ENCODE data around the gene DHX9.
A peak's percentile ranks its signal among the peaks of the same experiment; 100 is the strongest.

The DHX9 gene

DNA sequence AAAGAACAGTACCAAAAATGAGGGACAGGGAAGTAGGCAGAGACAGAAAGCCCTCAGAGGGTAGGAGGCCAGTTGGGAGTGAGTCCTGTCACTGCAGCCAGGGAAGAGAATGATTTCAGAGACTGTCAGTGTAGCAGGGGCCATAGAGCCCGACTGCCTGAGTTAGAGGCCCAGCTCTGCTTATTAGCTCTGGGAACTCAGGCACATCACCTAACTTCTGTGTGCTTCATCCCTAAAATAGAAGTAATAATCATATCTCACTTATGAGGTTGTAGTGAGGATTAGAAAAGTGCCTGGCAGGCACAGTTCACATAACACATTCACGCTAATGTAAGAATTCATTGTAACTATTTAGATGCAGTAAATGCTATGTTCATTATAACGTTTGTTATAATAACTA lies 31.2 kb upstream of the DHX9 start:
- Histone ChIP-seq H3K36me3 (ENCODE audit: control insufficient read depth in 1 of 2, insufficient read depth in 2 of 2, low read length in 2 of 2) (no peaks in the 10 kb centered on the region), H2BK12ac (ENCODE audit: low read length) (no peak overlapping the region), H3K79me1 (ENCODE audit: low read length) (no peaks in the 10 kb centered on the region), H3K4me1 (ENCODE audit: control insufficient read depth in 1 of 2, insufficient read depth in 2 of 2, low read length in 2 of 2) (no peaks in the 10 kb centered on the region), H2BK120ac (ENCODE audit: insufficient read depth, low read length, poor library complexity) (no peak overlapping the region), H3K4ac (ENCODE audit: low read depth, low read length) (no peak overlapping the region), H3K18ac (ENCODE audit: low read length) (no peak overlapping the region), H3K79me2 (ENCODE audit: control insufficient read depth, insufficient read depth, low read length, poor library complexity) (no peaks in the 10 kb centered on the region), H3K4me3 (ENCODE audit: low read depth, low read length) (no peak overlapping the region), H3K9me3 (ENCODE audit: insufficient read depth, low read depth, low read length) (no peaks in the 10 kb centered on the region), H2AFZ (ENCODE audit: insufficient read depth, low read length, poor library complexity) (no peak overlapping the region), H3K9ac (ENCODE audit: low read length) (no peak overlapping the region), H4K12ac (ENCODE audit: low read depth, low read length) (no peak overlapping the region), H2AK5ac (ENCODE audit: low read length) (no peak overlapping the region), H3K27me3 (ENCODE audit: insufficient read depth, low read length) (no peaks in the 10 kb centered on the region), H4K91ac (ENCODE audit: low read depth, low read length) (no peak overlapping the region), H3K14ac (ENCODE audit: low read length) (no peak overlapping the region), H3K27ac (ENCODE audit: low read depth, low read length) (no peak overlapping the region), H2BK5ac (ENCODE audit: low read depth, low read length, poor library complexity) (no peak overlapping the region), H4K8ac (ENCODE audit: low read depth, low read length) (no peak overlapping the region), H3K23ac (ENCODE audit: low read length) (no peak overlapping the region), H3K4me2 (ENCODE audit: low read length) (no peak overlapping the region)
- DNase-seq: no peak
- no CpG with 5 or more reads among the region's 3 CpGs for WGBS (ENCODE audit: extremely low coverage, insufficient coverage, insufficient read length)

DNA sequence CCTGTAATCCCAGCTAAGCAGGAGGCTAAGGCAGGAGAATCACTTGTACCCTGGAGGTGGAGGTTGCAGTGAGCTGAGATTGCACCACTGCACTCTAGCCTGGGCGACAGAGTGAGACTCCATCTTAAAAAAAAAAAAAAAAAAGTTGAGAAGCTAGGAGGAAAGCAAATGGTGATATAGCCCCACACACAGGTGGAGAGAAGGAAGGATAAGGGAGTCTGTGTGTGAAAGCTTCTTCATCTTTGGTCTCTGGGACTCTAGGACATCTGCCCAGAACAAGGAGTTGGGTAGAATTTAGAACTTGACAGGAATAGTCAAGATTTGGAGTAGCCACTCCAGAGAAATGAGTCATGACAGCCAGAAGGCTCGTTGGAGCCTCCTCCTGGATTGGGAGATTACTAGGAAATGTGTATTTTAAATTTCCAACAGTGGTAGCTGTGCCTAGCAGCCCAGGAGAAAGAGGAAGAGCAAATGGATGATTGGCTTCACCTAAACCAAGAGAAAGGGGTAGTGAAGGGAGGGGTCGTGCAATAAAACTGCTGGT lies 29.7 kb upstream of the DHX9 start:
- peak in 1 of 2 donors; percentile 39 for DNase-seq
- Histone ChIP-seq H2BK120ac (ENCODE audit: insufficient read depth, low read length, poor library complexity) (no peak overlapping the region), H3K23ac (ENCODE audit: low read length) (no peak overlapping the region), H3K27ac (ENCODE audit: low read depth, low read length) (no peak overlapping the region), H3K4me2 (ENCODE audit: low read length) (no peak overlapping the region), H3K18ac (ENCODE audit: low read length) (no peak overlapping the region), H3K4me1 (ENCODE audit: control insufficient read depth in 1 of 2, insufficient read depth in 2 of 2, low read length in 2 of 2) (no peaks in the 10 kb centered on the region), H3K79me2 (ENCODE audit: control insufficient read depth, insufficient read depth, low read length, poor library complexity) (no peaks in the 10 kb centered on the region), H3K14ac (ENCODE audit: low read length) (no peak overlapping the region), H4K91ac (ENCODE audit: low read depth, low read length) (no peak overlapping the region), H3K4me3 (ENCODE audit: low read depth, low read length) (no peak overlapping the region), H3K79me1 (ENCODE audit: low read length) (no peaks in the 10 kb centered on the region), H4K12ac (ENCODE audit: low read depth, low read length) (no peak overlapping the region), H2AK5ac (ENCODE audit: low read length) (no peak overlapping the region), H3K9me3 (ENCODE audit: insufficient read depth, low read depth, low read length) (no peaks in the 10 kb centered on the region), H3K4ac (ENCODE audit: low read depth, low read length) (no peak overlapping the region), H2BK12ac (ENCODE audit: low read length) (no peak overlapping the region), H3K27me3 (ENCODE audit: insufficient read depth, low read length) (no peaks in the 10 kb centered on the region), H2BK5ac (ENCODE audit: low read depth, low read length, poor library complexity) (no peak overlapping the region), H4K8ac (ENCODE audit: low read depth, low read length) (no peak overlapping the region), H3K9ac (ENCODE audit: low read length) (no peak overlapping the region), H3K36me3 (ENCODE audit: control insufficient read depth in 1 of 2, insufficient read depth in 2 of 2, low read length in 2 of 2) (no peaks in the 10 kb centered on the region), H2AFZ (ENCODE audit: insufficient read depth, low read length, poor library complexity) (no peak overlapping the region)
- no CpG with 5 or more reads among the region's 3 CpGs for WGBS (ENCODE audit: extremely low coverage, insufficient coverage, insufficient read length)

DNA sequence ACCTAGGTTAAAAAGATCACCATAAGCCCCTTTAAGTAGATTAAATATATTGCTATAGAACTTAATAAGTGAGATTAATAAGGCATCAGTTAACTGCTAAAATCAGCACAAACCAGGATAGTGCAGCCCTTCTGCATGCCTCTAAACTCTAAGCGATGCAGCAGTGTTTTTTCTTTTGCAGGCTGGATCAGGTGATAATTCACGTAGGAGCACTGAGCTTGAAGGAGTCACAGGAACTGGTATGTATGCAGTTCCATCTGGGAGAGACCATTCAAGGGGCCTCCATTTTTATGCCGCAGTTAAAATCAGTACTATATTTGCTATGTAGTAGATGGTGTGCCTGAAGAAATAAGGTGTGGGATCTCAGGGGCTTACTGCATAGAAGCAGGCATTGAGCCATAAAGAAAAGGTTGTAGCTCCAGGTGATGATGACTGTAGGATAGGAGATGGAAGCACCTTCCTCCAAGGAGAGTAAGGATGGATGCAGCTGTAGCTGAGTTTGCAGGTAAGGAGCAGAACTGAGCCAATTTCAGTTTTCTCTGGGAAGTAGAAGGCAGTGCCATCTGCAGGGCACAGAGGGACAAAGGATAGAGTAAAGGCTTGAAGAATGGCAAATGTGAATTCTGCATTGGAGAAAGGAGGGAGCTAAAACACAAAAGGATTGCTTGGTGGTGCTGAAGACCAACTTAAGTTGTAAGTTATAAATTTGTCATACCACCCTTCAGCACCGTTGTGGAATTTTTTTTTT lies 27.0 kb upstream of the DHX9 start:
- Histone ChIP-seq H3K18ac (ENCODE audit: low read length) (no peak overlapping the region), H2BK12ac (ENCODE audit: low read length) (no peak overlapping the region), H3K9me3 (ENCODE audit: insufficient read depth, low read depth, low read length) (no peaks in the 10 kb centered on the region), H2BK120ac (ENCODE audit: insufficient read depth, low read length, poor library complexity) (no peak overlapping the region), H3K4ac (ENCODE audit: low read depth, low read length) (no peak overlapping the region), H4K91ac (ENCODE audit: low read depth, low read length) (no peak overlapping the region), H3K14ac (ENCODE audit: low read length) (no peak overlapping the region), H3K4me3 (ENCODE audit: low read depth, low read length) (no peak overlapping the region), H4K8ac (ENCODE audit: low read depth, low read length) (no peak overlapping the region), H3K23ac (ENCODE audit: low read length) (no peak overlapping the region), H2AFZ (ENCODE audit: insufficient read depth, low read length, poor library complexity) (no peak overlapping the region), H3K27me3 (ENCODE audit: insufficient read depth, low read length) (no peaks in the 10 kb centered on the region), H3K4me2 (ENCODE audit: low read length) (no peak overlapping the region), H3K79me2 (ENCODE audit: control insufficient read depth, insufficient read depth, low read length, poor library complexity) (no peaks in the 10 kb centered on the region), H3K4me1 (ENCODE audit: control insufficient read depth in 1 of 2, insufficient read depth in 2 of 2, low read length in 2 of 2) (no peaks in the 10 kb centered on the region), H3K79me1 (ENCODE audit: low read length) (no peaks in the 10 kb centered on the region), H2AK5ac (ENCODE audit: low read length) (no peak overlapping the region), H4K12ac (ENCODE audit: low read depth, low read length) (no peak overlapping the region), H2BK5ac (ENCODE audit: low read depth, low read length, poor library complexity) (no peak overlapping the region), H3K27ac (ENCODE audit: low read depth, low read length) (no peak overlapping the region), H3K36me3 (ENCODE audit: control insufficient read depth in 1 of 2, insufficient read depth in 2 of 2, low read length in 2 of 2) (no peaks in the 10 kb centered on the region), H3K9ac (ENCODE audit: low read length) (no peak overlapping the region)
- WGBS (ENCODE audit: extremely low coverage, insufficient coverage, insufficient read length): no CpG with 5 or more reads among the region's 4 CpGs
- DNase-seq: no peak

- Histone ChIP-seq H3K23ac (ENCODE audit: low read length) (no peak overlapping the region), H3K4me1 (ENCODE audit: control insufficient read depth in 1 of 2, insufficient read depth in 2 of 2, low read length in 2 of 2) (no peaks in the 10 kb centered on the region), H2AK5ac (ENCODE audit: low read length) (no peak overlapping the region), H3K4me2 (ENCODE audit: low read length) (no peak overlapping the region), H3K9me3 (ENCODE audit: insufficient read depth, low read depth, low read length) (no peaks in the 10 kb centered on the region), H3K27ac (ENCODE audit: low read depth, low read length) (no peak overlapping the region), H2BK5ac (ENCODE audit: low read depth, low read length, poor library complexity) (no peak overlapping the region), H4K91ac (ENCODE audit: low read depth, low read length) (no peak overlapping the region), H3K14ac (ENCODE audit: low read length) (no peak overlapping the region), H4K12ac (ENCODE audit: low read depth, low read length) (no peak overlapping the region), H2BK12ac (ENCODE audit: low read length) (no peak overlapping the region), H3K4me3 (ENCODE audit: low read depth, low read length) (no peak overlapping the region), H4K8ac (ENCODE audit: low read depth, low read length) (no peak overlapping the region), H3K18ac (ENCODE audit: low read length) (no peak overlapping the region), H3K36me3 (ENCODE audit: control insufficient read depth in 1 of 2, insufficient read depth in 2 of 2, low read length in 2 of 2) (no peaks in the 10 kb centered on the region), H2BK120ac (ENCODE audit: insufficient read depth, low read length, poor library complexity) (no peak overlapping the region), H3K79me2 (ENCODE audit: control insufficient read depth, insufficient read depth, low read length, poor library complexity) (no peaks in the 10 kb centered on the region), H3K79me1 (ENCODE audit: low read length) (no peaks in the 10 kb centered on the region), H3K27me3 (ENCODE audit: insufficient read depth, low read length) (no peaks in the 10 kb centered on the region), H2AFZ (ENCODE audit: insufficient read depth, low read length, poor library complexity) (no peak overlapping the region), H3K9ac (ENCODE audit: low read length) (no peak overlapping the region), H3K4ac (ENCODE audit: low read depth, low read length) (no peak overlapping the region)
- no CpG with 5 or more reads among the region's 2 CpGs for WGBS (ENCODE audit: extremely low coverage, insufficient coverage, insufficient read length)
- DNase-seq: no peak
Measured at GRCh38 chr1:182816863-182817262, 22.3 kb upstream of the DHX9 start.
